ENCODE data around the gene VSTM4. TPM values are rescaled to one million over a fixed set of nuclear protein-coding genes. Genes with fewer than 3 reads are reported as not detected.

The VSTM4 gene
- polyA plus RNA-seq, 1 of the 3 experiments (the other 2 are of a cell fraction): 0.39 TPM

DNA sequence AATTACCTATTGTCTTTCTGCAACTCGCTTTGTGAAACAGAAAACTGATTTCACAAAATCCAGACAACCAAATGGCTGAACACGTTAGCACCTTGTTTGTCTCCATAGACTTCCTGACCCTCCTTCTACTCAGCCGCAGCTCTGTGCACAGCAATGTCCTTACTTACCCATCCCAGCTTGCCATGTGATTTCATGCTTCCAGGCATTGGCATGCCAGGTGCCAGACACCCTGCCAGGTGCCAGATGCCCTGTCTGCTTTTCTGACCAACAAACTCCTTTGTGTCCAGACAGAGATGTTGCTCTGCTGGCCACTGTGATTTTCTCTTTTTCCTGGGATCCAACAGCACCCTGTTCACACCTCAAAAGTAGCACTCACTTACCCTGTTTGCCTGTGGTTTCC lies 34.6 kb upstream of the VSTM4 start:
- H3K9ac ChIP-seq: no peak overlapping the region
- H2AFZ ChIP-seq (ENCODE audit: low read depth): no peak overlapping the region
- no peak overlapping the region for H3K4me2 ChIP-seq
- H3F3A ChIP-seq (replicated peaks; ENCODE audit: insufficient read depth): no peaks in the 10 kb centered on the region
- H3K4me3 ChIP-seq (ENCODE audit: low read depth in 2 of 2, low read length in 1 of 2): no peak overlapping the region
- H3K9me3 ChIP-seq: no peaks in the 10 kb centered on the region
- ChIA-PET POLR2A (no interaction called here), CTCF (interaction anchor here (2.0 to 2.3 kb wide), 3 partner anchors 11 to 257 kb away, joined by 5 to 8 read pairs (median 7); no protein-coding TSS in a partner anchor)
- TF ChIP-seq EP300 (IDR thresholded peaks at IDR 0.05; ENCODE audit: borderline replicate concordance in 1 of 2, low read depth in 1 of 2, low read length in 1 of 2) (peak in 1 of 2 experiments; percentile 34; a peak in 1 of 4 replicates), RAD21 (IDR thresholded peaks at IDR 0.05; ENCODE audit: low read length) (peak; percentile 1; the same call in 1 of the 2 replicates), RXRA (IDR thresholded peaks at IDR 0.05; ENCODE audit: borderline replicate concordance, low read depth) (no peak), RCOR1 (IDR thresholded peaks at IDR 0.05; ENCODE audit: low read length) (peak; percentile 31; the same call in 1 of the 2 replicates)
- H4K20me1 ChIP-seq (ENCODE audit: insufficient read depth): no peaks in the 10 kb centered on the region
- no peaks in the 10 kb centered on the region for H3K9me2 ChIP-seq
- H3K27me3 ChIP-seq (ENCODE audit: insufficient read depth): no peaks in the 10 kb centered on the region
- H3K4me1 ChIP-seq (ENCODE audit: control insufficient read depth in 1 of 2, insufficient read depth in 2 of 2, low read depth in 1 of 2, low read length in 1 of 2): peaks cover 0 to 38% of the 10 kb centered on the region in 2 experiments; a peak in 2 of 4 replicates
- H3K27ac ChIP-seq (ENCODE audit: low read depth in 2 of 2, low read length in 1 of 2): peak overlapping the region in 1 of 2 experiments; percentile 99; a peak in 2 of 4 replicates
- H3K79me2 ChIP-seq (ENCODE audit: insufficient read depth): no peaks in the 10 kb centered on the region
- 18% methylated on average over 3 of the region's 3 CpGs for WGBS (ENCODE audit: low lambda C conversion rate)
- DNase-seq: no peak
- H3K36me3 ChIP-seq (replicated peaks in 1 of 2; ENCODE audit: control insufficient read depth in 1 of 2, insufficient read depth in 2 of 2, low read length in 1 of 2): no peaks in the 10 kb centered on the region

GRCh38 chr10:49144058-49144720 lies 28.9 kb upstream of the VSTM4 start:
- H3K9me3 ChIP-seq: no peaks in the 10 kb centered on the region
- H3K9ac ChIP-seq: no peak overlapping the region
- WGBS (ENCODE audit: low lambda C conversion rate): 29% methylated on average over 1 of the region's 2 CpGs
- H3K9me2 ChIP-seq: no peaks in the 10 kb centered on the region
- ChIA-PET CTCF (interaction anchor here (0.9 to 1.6 kb wide), 3 partner anchors 10 to 488 kb away, joined by 3 to 5 read pairs (median 4); no protein-coding TSS in a partner anchor), POLR2A (interaction anchor here (1.0 kb wide), 1 partner anchor 26 kb away, joined by 4 read pairs; no protein-coding TSS in a partner anchor)
- H3K27ac ChIP-seq (ENCODE audit: low read depth in 2 of 2, low read length in 1 of 2): peak overlapping the region in 1 of 2 experiments; percentile 86; a peak in 2 of 4 replicates
- peaks cover 0 to 26% of the 10 kb centered on the region in 2 experiments; a peak in 2 of 4 replicates for H3K4me1 ChIP-seq (ENCODE audit: control insufficient read depth in 1 of 2, insufficient read depth in 2 of 2, low read depth in 1 of 2, low read length in 1 of 2)
- no peaks in the 10 kb centered on the region for H4K20me1 ChIP-seq (ENCODE audit: insufficient read depth)
- peak; percentile 68 for DNase-seq
- H3K36me3 ChIP-seq (replicated peaks in 1 of 2; ENCODE audit: control insufficient read depth in 1 of 2, insufficient read depth in 2 of 2, low read length in 1 of 2): no peaks in the 10 kb centered on the region
- H3K27me3 ChIP-seq (ENCODE audit: insufficient read depth): no peaks in the 10 kb centered on the region
- no peak overlapping the region for H3K4me3 ChIP-seq (ENCODE audit: low read depth in 2 of 2, low read length in 1 of 2)
- no peak overlapping the region for H3K4me2 ChIP-seq
- H2AFZ ChIP-seq (ENCODE audit: low read depth): no peak overlapping the region
- H3F3A ChIP-seq (replicated peaks; ENCODE audit: insufficient read depth): no peaks in the 10 kb centered on the region
- peak; percentile 43; the same call in 1 of the 2 replicates for TF ChIP-seq TCF12 (IDR thresholded peaks at IDR 0.05)
- TF ChIP-seq, protein P1, sequence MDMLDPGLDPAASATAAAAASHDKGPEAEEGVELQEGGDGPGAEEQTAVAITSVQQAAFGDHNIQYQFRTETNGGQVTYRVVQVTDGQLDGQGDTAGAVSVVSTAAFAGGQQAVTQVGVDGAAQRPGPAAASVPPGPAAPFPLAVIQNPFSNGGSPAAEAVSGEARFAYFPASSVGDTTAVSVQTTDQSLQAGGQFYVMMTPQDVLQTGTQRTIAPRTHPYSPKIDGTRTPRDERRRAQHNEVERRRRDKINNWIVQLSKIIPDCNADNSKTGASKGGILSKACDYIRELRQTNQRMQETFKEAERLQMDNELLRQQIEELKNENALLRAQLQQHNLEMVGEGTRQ (IDR thresholded peaks at IDR 0.05; ENCODE audit: borderline replicate concordance, low read depth, low read length): no peak
- TF ChIP-seq IRF3 (IDR thresholded peaks at IDR 0.05; ENCODE audit: low read depth, low read length): no peak
- TF ChIP-seq CHD2 (IDR thresholded peaks at IDR 0.05; ENCODE audit: low read length, partially characterized antibody): peak; percentile 69
- TF ChIP-seq EP300 (IDR thresholded peaks at IDR 0.05; ENCODE audit: borderline replicate concordance in 1 of 2, low read depth in 1 of 2, low read length in 1 of 2): peak in 1 of 2 experiments; percentile 68; a peak in 2 of 4 replicates
- TF ChIP-seq SMC3 (IDR thresholded peaks at IDR 0.05; ENCODE audit: low read depth, low read length): no peak
- peak; percentile 64 for TF ChIP-seq RCOR1 (IDR thresholded peaks at IDR 0.05; ENCODE audit: low read length)
- TF ChIP-seq FOXJ3 (CRISPR knock-in tag; IDR thresholded peaks at IDR 0.05): no peak
- TF ChIP-seq YY1 (IDR thresholded peaks at IDR 0.05; ENCODE audit: low read depth): no peak
- no peak for TF ChIP-seq TAF1 (IDR thresholded peaks at IDR 0.05; ENCODE audit: borderline replicate concordance, low read depth, low read length)
- no peaks in the 10 kb centered on the region for H3K79me2 ChIP-seq (ENCODE audit: insufficient read depth)
